Activated naive CD4-positive, alpha-beta T cell treated with anti-CD3 and anti-CD28 coated beads, Interleukin-2, amount 10 ng/mL, durations not matched to agents 7 days and 5 days (primary cell): Measurements from ENCODE around the gene SNRNP35.
"Not testable (repeated sequence)": the region's sequence is repeated elsewhere in the genome, so short reads cannot be mapped to it uniquely, and the experiment has no call there.

Experiments
- CTCF ChIA-PET: fragments of 350-600 bp; sonication (Branson Sonifier 250); formaldehyde crosslinking; loops from one replicate; lab custom pipeline; 2021; ENCODE audit warnings: antibody characterized with exemption; lab: Charles Lee
- DNase-seq: peaks from one replicate; pipeline ENCODE4 v3.0.0-alpha.2; 2020
- H3K27ac Mint-ChIP-seq: one replicate; pipeline ENCODE4 v1.8.0; 2021; ENCODE audit warnings: mild to moderate bottlenecking, moderate library complexity, mixed read lengths
- H3K27me3 Mint-ChIP-seq: one replicate; pipeline ENCODE4 v1.8.0; 2021; ENCODE audit warnings: mild to moderate bottlenecking, mixed read lengths
- H3K36me3 Mint-ChIP-seq: one replicate; pipeline ENCODE4 v1.8.0; 2021; ENCODE audit warnings: mixed read lengths
- H3K4me1 Mint-ChIP-seq: one replicate; pipeline ENCODE4 v1.8.0; 2021; ENCODE audit warnings: mixed read lengths
- H3K4me3 Mint-ChIP-seq: one replicate; pipeline ENCODE4 v1.8.0; 2021; ENCODE audit warnings: mild to moderate bottlenecking, moderate library complexity, mixed read lengths
- H3K9me3 Mint-ChIP-seq: one replicate; pipeline ENCODE4 v1.8.0; 2021; ENCODE audit warnings: mixed read lengths

The SNRNP35 gene

DNA sequence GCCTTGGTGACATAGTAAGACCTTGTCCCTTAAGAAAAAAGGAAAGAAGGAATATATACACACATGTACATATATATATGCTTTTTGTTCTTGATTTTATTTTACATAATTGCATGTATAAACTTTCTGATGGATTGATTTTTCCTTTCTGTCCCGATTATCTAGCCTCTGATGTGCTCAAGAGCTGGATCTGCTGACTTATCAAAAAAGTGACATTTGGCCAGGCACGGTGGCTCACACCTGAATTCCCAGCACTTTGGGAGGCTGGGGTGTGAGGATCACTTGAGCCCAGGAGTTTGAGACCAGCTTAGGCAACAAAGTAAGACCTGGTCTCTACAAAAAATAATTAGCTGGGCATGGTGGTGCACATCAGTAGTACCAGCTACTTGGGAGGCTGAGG is 12.0 kb downstream of the SNRNP35 start:
- Mint-ChIP-seq H3K4me3 (no peak overlapping the region), H3K4me1 (peaks cover 14% of the 10 kb centered on the region), H3K27me3 (no peaks in the 10 kb centered on the region), H3K9me3 (no peaks in the 10 kb centered on the region), H3K36me3 (peaks cover 33% of the 10 kb centered on the region), H3K27ac (no peak overlapping the region)
- CTCF ChIA-PET: interaction anchor here (1.4 kb wide), 1 partner anchor 10 kb away, joined by 4 read pairs; no protein-coding TSS in a partner anchor
- DNase-seq: no peak

DNA sequence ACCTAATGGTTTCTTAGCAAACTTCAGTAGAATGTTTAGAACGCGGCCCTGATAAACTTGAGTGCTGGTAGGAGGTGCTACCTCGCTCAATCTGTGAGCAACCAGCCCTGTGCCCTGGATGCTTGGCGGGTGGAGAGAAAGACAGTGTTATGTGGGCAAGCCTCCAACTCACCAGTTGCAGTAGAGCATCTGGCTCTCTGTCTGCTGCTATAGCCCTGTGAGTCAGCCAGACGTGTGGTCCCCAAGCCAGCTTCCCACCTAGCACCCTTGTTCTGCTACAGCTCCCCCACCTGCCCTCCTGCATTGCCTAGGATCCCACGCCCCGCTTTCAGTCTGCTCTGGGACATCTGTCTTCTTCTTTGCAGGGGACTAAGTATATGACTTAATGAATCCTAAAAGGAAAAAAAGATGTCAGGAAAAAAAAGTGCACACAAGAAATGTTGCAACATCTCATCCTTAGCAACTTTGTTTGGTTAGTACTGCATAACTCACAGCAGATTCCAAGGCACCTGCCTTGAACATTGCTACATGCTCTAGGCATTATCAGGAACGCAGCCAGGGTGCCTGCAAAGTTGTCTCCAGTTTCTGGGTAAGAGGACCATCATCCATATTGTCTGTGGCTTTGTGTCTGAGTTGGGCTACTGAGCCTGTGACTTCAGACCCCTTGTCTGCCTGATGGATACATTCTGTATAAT is 13.6 kb downstream of the SNRNP35 start:
- no peak overlapping the region for H3K4me3 Mint-ChIP-seq
- no peak for DNase-seq
- peaks cover 19% of the 10 kb centered on the region for H3K4me1 Mint-ChIP-seq
- CTCF ChIA-PET: interaction anchor here (1.4 kb wide), 1 partner anchor 11 kb away, joined by 4 read pairs; no protein-coding TSS in a partner anchor
- no peaks in the 10 kb centered on the region for H3K27me3 Mint-ChIP-seq
- H3K27ac Mint-ChIP-seq: no peak overlapping the region
- H3K9me3 Mint-ChIP-seq: no peaks in the 10 kb centered on the region
- H3K36me3 Mint-ChIP-seq: peaks cover 24% of the 10 kb centered on the region

DNA sequence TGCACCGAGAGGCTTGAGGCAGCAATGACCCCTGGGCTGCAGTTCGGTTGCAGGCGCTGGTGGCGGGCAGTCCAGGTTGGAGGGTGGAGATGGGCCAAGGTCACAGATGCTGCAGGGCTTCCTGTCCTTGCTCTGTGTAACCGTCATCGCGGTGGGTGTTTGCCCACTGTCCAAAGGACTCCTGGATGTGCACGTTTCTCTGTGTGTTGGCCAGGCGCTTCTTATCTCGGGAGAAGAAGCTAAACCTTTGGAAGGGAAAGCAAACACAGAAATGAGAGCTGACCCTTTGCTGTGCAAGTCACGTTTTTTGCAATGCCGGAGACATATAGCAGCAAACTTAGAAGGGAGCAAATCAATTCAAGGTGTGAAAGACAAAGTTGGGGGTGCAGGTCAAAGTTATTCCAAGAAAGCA is 14.5 kb downstream of the SNRNP35 start:
- no peaks in the 10 kb centered on the region for H3K9me3 Mint-ChIP-seq
- no peak overlapping the region for H3K27ac Mint-ChIP-seq
- no peaks in the 10 kb centered on the region for H3K27me3 Mint-ChIP-seq
- CTCF ChIA-PET: no interaction called here
- no peak for DNase-seq
- peaks cover 22% of the 10 kb centered on the region for H3K4me1 Mint-ChIP-seq
- H3K4me3 Mint-ChIP-seq: no peak overlapping the region
- peaks cover 16% of the 10 kb centered on the region for H3K36me3 Mint-ChIP-seq

DNA sequence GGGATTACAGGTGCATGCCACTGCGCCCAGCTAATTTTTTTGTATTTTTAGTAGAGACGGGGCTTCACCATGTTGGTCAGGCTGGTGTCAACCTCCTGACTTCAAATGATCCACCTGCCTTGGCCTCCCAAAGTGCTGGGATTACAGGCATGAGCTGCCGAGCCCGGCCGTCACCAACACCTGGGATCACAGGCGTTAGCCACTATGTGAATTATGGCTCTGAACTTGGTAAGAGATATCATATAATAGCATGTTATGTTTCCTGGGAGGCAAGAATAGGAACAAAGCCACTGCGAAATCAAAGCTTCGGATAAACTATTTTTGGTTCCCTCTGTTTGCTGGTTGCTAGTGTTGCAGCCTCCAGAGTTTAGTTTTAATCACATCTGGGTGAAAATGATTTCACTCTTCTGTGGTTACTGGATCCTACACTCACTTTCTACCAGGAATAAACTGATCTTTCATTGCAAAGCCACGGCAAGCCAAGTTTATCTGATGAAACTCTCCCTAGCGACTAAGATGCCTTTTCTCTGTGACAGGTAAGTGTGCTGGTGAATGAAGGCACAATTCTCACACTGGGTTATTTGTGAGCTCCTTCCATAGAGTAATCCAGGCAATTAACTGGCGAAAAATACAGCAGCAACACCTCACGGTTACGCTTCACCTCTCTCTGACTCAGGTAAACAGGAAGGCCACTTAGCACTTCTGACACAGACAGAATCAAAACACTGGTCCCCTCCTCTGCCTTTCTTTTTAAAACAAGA is 16.7 kb downstream of the SNRNP35 start:
- H3K36me3 Mint-ChIP-seq: peaks cover 12% of the 10 kb centered on the region

DNA sequence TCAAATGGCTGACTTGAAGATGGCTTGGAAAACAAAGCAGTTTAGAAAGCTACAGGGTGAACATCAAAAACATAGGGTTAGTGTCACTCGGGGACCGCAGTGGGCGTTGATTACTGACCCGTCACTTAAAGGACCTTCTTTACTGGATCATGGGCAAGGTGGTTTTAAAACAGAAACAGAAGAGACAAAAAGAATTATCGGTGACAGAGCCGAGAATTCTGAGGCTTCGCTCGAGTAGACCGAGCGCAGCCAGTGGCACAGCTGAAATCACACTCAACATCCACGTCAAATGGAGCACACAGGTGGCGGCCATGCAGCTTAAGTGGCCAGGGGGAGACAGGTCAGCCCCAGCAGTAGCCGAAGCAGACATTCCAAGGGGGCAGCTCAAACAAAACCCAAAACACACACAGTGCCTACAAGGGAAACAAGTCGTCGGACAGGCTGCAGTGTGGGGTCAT is 17.3 kb downstream of the SNRNP35 start:
- DNase-seq: no peak
- Mint-ChIP-seq H3K9me3 (no peaks in the 10 kb centered on the region), H3K36me3 (peaks cover 12% of the 10 kb centered on the region), H3K4me1 (peaks cover 28% of the 10 kb centered on the region), H3K27me3 (no peaks in the 10 kb centered on the region), H3K27ac (peak overlapping the region; percentile 81), H3K4me3 (peak overlapping the region; percentile 30)
- CTCF ChIA-PET: interaction anchor here (0.6 kb wide), 1 partner anchor 107 kb away, joined by 3 read pairs; no protein-coding TSS in a partner anchor

More for the DNA sequence above, 16.7 kb downstream of the SNRNP35 start:
- peaks cover 24% of the 10 kb centered on the region for H3K4me1 Mint-ChIP-seq
- H3K27me3 Mint-ChIP-seq: no peaks in the 10 kb centered on the region
- CTCF ChIA-PET: interaction anchor here (0.6 kb wide), 1 partner anchor 107 kb away, joined by 3 read pairs; no protein-coding TSS in a partner anchor
- H3K27ac Mint-ChIP-seq: peak overlapping the region; percentile 81
- no peak for DNase-seq
- peak overlapping the region; percentile 30 for H3K4me3 Mint-ChIP-seq
- no peaks in the 10 kb centered on the region for H3K9me3 Mint-ChIP-seq

DNA sequence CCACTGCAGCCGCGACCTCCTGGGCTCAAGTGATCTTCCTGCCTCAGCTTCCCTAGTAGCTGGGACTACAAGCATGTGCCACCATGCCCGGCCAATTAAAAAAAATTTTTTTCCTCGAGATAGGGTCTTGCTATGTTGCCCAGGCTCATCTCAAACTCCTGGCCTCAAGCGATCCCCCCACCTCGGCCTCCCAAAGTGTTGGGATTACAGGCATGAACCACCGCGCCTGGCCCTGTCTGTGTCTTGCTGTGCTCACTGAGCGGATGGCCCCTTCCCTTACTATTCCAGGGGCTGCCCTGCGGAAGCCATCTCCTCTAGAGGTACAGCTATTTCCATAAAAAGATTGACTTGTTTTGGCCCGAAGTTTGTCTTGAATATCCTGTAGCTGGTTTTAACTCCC is 20.1 kb downstream of the SNRNP35 start:
- CTCF ChIA-PET: no interaction called here
- H3K4me3 Mint-ChIP-seq: no peak overlapping the region
- H3K4me1 Mint-ChIP-seq: peaks cover 35% of the 10 kb centered on the region
- no peak overlapping the region for H3K27ac Mint-ChIP-seq
- DNase-seq: no peak
- peaks cover 8% of the 10 kb centered on the region for H3K36me3 Mint-ChIP-seq
- H3K27me3 Mint-ChIP-seq: no peaks in the 10 kb centered on the region
- H3K9me3 Mint-ChIP-seq: no peaks in the 10 kb centered on the region

DNA sequence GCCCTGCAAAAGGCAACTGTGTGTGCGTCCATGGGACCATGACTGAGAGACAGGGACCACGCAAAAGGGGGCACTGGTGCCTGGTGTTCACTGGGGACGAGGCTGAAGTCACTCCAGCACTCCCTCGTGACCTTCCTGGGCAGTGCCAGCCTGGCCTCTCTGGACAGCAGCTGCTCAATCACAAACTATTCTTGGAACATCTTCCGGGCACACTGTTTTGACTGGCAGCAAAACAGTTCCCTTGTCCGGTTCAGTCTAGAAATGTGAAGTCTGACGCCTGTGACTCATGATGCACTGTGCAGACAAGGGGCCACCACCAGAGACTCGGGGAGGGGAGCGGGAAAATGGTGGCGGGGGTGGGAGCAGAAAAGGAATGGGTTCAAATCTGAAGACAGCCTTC is 20.8 kb downstream of the SNRNP35 start:
- DNase-seq: no peak
- no peaks in the 10 kb centered on the region for H3K9me3 Mint-ChIP-seq
- H3K36me3 Mint-ChIP-seq: peaks cover 8% of the 10 kb centered on the region
- peaks cover 41% of the 10 kb centered on the region for H3K4me1 Mint-ChIP-seq
- CTCF ChIA-PET: no interaction called here
- no peak overlapping the region for H3K4me3 Mint-ChIP-seq
- H3K27me3 Mint-ChIP-seq: peaks cover 2% of the 10 kb centered on the region
- H3K27ac Mint-ChIP-seq: no peak overlapping the region

DNA sequence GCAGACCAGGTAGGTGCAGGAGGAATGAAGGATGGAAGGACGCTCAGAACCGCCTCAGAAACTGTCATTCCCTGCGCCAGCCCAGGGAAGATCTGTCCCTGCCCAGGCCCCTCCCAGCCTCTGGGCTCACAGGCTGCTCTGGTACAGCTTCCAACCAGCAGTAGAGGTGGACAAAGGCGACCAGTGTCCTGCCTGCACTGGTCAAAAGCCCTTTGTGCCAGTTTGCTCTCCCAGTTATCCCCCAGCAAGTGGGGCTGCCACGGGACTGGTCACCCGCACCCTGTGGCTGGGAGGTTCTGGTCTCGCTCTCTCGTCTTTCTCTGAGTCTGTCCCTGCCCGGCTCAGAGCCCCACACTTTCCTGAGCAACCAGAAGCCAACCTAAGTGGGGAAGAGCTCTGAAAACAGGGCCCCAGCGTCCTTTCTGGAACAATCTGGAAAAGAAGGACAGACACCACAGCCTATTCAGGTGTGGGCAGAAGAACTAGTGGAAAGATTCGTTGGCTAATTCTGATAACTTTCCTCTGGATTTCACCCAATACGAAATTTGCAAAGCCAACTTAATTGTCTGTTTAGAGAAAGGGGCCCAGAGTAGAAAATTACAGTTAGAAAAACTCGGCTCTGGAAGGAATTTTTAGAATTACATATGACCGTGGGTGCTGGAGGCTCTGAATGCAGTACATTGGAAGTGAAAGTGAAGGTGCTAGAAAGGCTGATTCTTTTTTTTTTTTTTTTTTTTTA is 21.7 kb downstream of the SNRNP35 start:
- CTCF ChIA-PET: interaction anchor here (0.7 kb wide), 1 partner anchor 48 kb away, joined by 3 read pairs; no protein-coding TSS in a partner anchor
- Mint-ChIP-seq H3K27ac (no peak overlapping the region), H3K4me3 (no peak overlapping the region), H3K27me3 (peaks cover 5% of the 10 kb centered on the region), H3K9me3 (no peaks in the 10 kb centered on the region), H3K4me1 (peaks cover 43% of the 10 kb centered on the region), H3K36me3 (peaks cover 8% of the 10 kb centered on the region)
- DNase-seq: no peak

DNA sequence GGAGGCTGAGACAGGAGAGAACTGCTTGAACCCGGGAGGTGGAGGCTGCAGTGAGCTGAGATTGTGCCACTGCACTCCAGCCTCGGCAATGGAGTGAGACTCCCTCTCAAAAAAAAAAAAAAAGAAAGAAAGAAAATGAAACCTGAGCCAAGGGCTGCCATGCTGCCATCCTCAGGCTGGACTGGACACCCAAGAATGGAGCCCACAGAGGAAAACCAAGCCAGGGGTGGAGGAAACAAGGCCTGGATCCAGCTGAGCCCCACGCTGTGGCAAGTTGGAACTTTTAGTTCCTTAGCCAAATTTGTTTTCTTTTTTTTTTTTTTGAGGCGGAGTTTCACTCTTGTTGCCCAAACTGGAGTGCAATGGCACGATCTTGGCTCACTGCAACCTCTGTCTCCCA is 23.3 kb downstream of the SNRNP35 start:
- H3K27ac Mint-ChIP-seq, H3K27me3 Mint-ChIP-seq, H3K9me3 Mint-ChIP-seq, H3K4me3 Mint-ChIP-seq, DNase-seq, CTCF ChIA-PET, H3K36me3 Mint-ChIP-seq: not testable (repeated sequence)
- peaks cover 40% of the 10 kb centered on the region for H3K4me1 Mint-ChIP-seq

DNA sequence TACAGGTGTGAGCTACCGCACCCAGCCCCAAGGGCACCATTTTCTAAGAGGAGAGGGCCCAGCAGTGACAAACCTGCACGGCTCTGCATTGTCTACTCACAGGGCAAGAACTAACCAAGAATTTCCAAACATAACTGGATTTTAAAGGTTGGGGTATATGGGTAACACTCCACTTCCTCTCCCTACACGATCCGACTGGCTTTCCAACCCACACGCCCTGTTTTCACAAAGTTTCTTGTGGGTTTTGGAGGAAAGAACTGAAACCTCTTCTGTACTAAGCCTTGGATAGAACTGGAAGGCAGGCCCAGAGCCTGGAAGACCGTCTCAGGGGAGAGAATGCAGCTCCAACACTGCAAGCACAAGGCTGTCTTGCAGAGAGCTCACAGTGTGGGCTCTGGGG is 24.9 kb downstream of the SNRNP35 start:
- Mint-ChIP-seq H3K36me3 (no peaks in the 10 kb centered on the region), H3K9me3 (no peaks in the 10 kb centered on the region), H3K27me3 (peaks cover 5% of the 10 kb centered on the region), H3K27ac (no peak overlapping the region), H3K4me1 (peaks cover 36% of the 10 kb centered on the region), H3K4me3 (no peak overlapping the region)
- DNase-seq: no peak
- CTCF ChIA-PET: interaction anchor here (1.0 kb wide), 1 partner anchor 99 kb away, joined by 3 read pairs; no protein-coding TSS in a partner anchor

DNA sequence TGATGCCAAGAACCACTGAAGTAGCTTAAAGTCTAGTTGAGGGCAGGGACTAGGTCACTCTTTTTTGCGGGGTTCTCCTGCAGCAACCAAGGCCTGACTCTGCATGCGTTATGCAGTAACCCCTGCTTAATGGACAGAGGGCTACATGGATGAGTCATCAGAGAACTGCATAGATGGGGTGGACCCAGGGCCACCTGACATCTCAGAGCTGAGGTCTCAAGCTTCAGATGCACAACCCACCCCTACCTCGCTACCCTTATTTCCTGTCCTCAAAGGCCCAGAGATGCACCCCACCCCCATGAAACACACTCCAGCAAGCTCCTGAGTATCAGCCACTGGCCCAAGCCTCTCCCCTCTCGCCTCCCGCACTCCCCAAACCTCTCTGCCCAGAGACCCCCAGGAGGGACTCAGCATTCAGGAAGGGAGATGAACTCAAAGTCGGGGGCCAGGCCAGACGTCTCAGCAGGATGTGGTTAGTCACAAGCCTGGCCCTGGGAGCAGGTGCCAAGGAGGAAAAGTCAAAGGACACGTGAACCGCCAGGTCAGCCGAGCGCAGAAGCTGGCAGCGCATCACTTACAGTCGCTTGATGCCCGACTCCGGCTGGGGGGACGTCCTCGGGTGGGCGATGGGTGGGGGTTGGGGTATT is 25.8 kb downstream of the SNRNP35 start:
- no peak overlapping the region for H3K4me3 Mint-ChIP-seq

DNA sequence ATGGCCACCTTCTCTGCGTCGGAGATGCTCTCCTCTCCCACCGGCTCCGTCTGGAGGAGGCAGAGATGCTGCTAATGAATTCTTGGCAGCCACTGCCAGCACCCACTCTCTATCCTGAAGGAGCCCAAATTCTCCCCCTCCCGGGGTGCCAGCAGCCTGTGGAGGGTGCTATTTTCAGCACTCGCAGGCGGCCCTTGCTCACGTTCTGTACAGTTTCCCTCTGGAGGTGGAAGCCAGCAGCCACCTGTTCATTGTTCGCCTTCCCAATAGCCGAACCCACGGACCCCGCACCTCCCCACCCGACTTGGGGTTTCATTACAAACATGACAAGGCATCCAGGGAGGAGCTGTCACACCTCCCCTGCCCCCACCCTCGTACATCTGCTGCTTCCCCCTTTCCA is 27.8 kb downstream of the SNRNP35 start:
- no peak overlapping the region for H3K27ac Mint-ChIP-seq
- H3K36me3 Mint-ChIP-seq: no peaks in the 10 kb centered on the region
- CTCF ChIA-PET: no interaction called here
- H3K9me3 Mint-ChIP-seq: no peaks in the 10 kb centered on the region
- H3K4me1 Mint-ChIP-seq: peaks cover 24% of the 10 kb centered on the region
- DNase-seq: no peak
- no peak overlapping the region for H3K4me3 Mint-ChIP-seq
- peaks cover 15% of the 10 kb centered on the region for H3K27me3 Mint-ChIP-seq

More for the DNA sequence above, 25.8 kb downstream of the SNRNP35 start:
- Mint-ChIP-seq H3K36me3 (no peaks in the 10 kb centered on the region), H3K4me1 (peaks cover 36% of the 10 kb centered on the region), H3K9me3 (no peaks in the 10 kb centered on the region), H3K27ac (no peak overlapping the region), H3K27me3 (peaks cover 11% of the 10 kb centered on the region)
- CTCF ChIA-PET: interaction anchor here (1.0 kb wide), 1 partner anchor 98 kb away, joined by 3 read pairs; no protein-coding TSS in a partner anchor
- peak; percentile 27 for DNase-seq

DNA sequence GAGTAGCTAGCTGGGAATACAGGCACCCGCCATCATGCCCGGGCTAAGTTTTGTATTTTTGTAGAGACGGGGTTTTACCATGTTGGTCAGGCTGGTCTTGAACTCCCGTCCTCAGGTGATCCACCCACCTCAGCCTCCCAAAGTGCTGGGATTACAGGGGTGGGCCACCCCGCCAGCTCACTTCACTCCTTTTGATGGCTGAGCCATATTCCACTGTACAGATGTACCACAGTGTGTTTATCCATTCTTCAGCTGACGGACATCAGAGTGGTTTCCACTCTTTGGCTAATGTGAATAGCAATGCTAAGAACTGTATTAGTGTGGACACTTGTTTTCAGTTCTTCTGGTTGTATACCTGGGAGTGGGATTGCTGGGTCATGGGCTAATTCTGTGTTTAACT is 29.5 kb downstream of the SNRNP35 start:
- H3K9me3 Mint-ChIP-seq: no peaks in the 10 kb centered on the region
- no peak overlapping the region for H3K27ac Mint-ChIP-seq
- H3K4me3 Mint-ChIP-seq: no peak overlapping the region
- CTCF ChIA-PET: no interaction called here
- no peaks in the 10 kb centered on the region for H3K36me3 Mint-ChIP-seq
- peaks cover 24% of the 10 kb centered on the region for H3K4me1 Mint-ChIP-seq
- H3K27me3 Mint-ChIP-seq: peaks cover 15% of the 10 kb centered on the region
- DNase-seq: no peak
